T-cell (primary cell): ENCODE results near the gene STXBP5. TPM values are rescaled to one million over a fixed set of nuclear protein-coding genes. Genes with fewer than 3 reads are reported as not detected.

Source experiments
- ATAC-seq, 4 experiments: fragments of 200-7000 bp in 3 of 4; fragments of 150-1000 bp in 1 of 4; cut with Tn5 transposase; replicated peaks in 1 of 4; 1 replicate in 3 of 4; 2 replicates in 1 of 4; pipeline ENCODE4 v1.10.0; 2021; ENCODE audit warnings: moderate library complexity in 3 of 4, mild to moderate bottlenecking in 2 of 4, moderate number of reproducible peaks in 1 of 4
- CTCF ChIA-PET, 2 donors: fragments of 300-600 bp; sonication (Branson Sonifier 250); formaldehyde crosslinking; loops; one replicate each; lab custom pipeline; 2022; ENCODE audit warnings: antibody characterized with exemption in 2 of 2; lab: Charles Lee
- POLR2A ChIA-PET, 2 donors: fragments of 300-600 bp; sonication (Branson Sonifier 250); formaldehyde crosslinking; loops; one replicate each; lab custom pipeline; 2022; ENCODE audit warnings: antibody characterized with exemption in 2 of 2; lab: Charles Lee
- DNase-seq, 35 experiments: peaks; one replicate each; pipeline versions ENCODE4 v3.0.0 to v3.0.0-alpha.2; 2013 to 2023
- H3K27ac ChIP-seq: one replicate; pipeline ENCODE4 v1.5.1; 2013; ENCODE audit warnings: low read length
- H3K27me3 ChIP-seq, 2 experiments: replicated peaks in 1 of 2; 1 replicate in 1 of 2; 2 replicates in 1 of 2; pipeline versions ENCODE4 v1.6.1 to v1.7.0; 2013; ENCODE audit warnings: low read length in 1 of 2, mixed read lengths in 1 of 2; ENCODE audit not compliant: control insufficient read depth in 2 of 2, insufficient read depth in 2 of 2; ENCODE audit errors: extremely low read depth in 1 of 2
- H3K36me3 ChIP-seq, 2 donors: 1 replicate in 1 of 2; 2 replicates in 1 of 2; pipeline versions ENCODE4 v1.6.1 to v1.7.0; 2013; ENCODE audit warnings: low read length in 1 of 2; ENCODE audit not compliant: control insufficient read depth in 2 of 2, insufficient read depth in 1 of 2; ENCODE audit errors: extremely low read depth in 1 of 2
- H3K4me1 ChIP-seq, 2 experiments: 1 replicate in 1 of 2; 2 replicates in 1 of 2; pipeline versions ENCODE4 v1.6.1 to v1.7.0; 2013; ENCODE audit warnings: low read length in 2 of 2, mixed read lengths in 1 of 2; ENCODE audit not compliant: insufficient read depth in 2 of 2, control insufficient read depth in 1 of 2; ENCODE audit errors: extremely low read depth in 1 of 2
- H3K4me3 ChIP-seq, 2 donors: 1 replicate in 1 of 2; 2 replicates in 1 of 2; pipeline versions ENCODE4 v1.5.1 to v1.7.0; 2013; ENCODE audit warnings: mild to moderate bottlenecking in 2 of 2, low read length in 1 of 2, moderate library complexity in 1 of 2; ENCODE audit not compliant: control insufficient read depth in 1 of 2; ENCODE audit errors: extremely low read depth in 1 of 2
- H3K9me3 ChIP-seq: 2 replicates; pipeline ENCODE4 v1.7.0; 2013
- H3K27ac Mint-ChIP-seq, 2 donors: one replicate each; pipeline ENCODE4 v1.8.0; 2020 to 2021; ENCODE audit warnings: mild to moderate bottlenecking in 2 of 2, mixed read lengths in 2 of 2
- H3K27me3 Mint-ChIP-seq, 2 donors: one replicate each; pipeline ENCODE4 v1.8.0; 2021 to 2022; ENCODE audit warnings: mixed read lengths in 2 of 2
- H3K36me3 Mint-ChIP-seq: one replicate; pipeline ENCODE4 v1.8.0; 2021; ENCODE audit warnings: mixed read lengths
- H3K4me1 Mint-ChIP-seq, 3 donors: one replicate each; pipeline ENCODE4 v1.8.0; 2020 to 2022; ENCODE audit warnings: mixed read lengths in 3 of 3, mild to moderate bottlenecking in 1 of 3
- H3K4me3 Mint-ChIP-seq, 3 donors: one replicate each; pipeline ENCODE4 v1.8.0; 2020 to 2022; ENCODE audit warnings: mild to moderate bottlenecking in 3 of 3, mixed read lengths in 3 of 3, moderate library complexity in 3 of 3
- H3K9me3 Mint-ChIP-seq, 3 donors: one replicate each; pipeline ENCODE4 v1.8.0; 2020 to 2022; ENCODE audit warnings: mixed read lengths in 3 of 3
- WGBS: methylation state at CpG from one replicate; pipeline ENCODE4 v1.1.5; 2013; ENCODE audit warnings: missing lambda C conversion rate; ENCODE audit not compliant: insufficient coverage; 5-methylcytosine and 5-hydroxymethylcytosine counted together
- total RNA-seq, 35 experiments: library from RNA in 6 of 35; stranded (reverse) in 6 of 35; fragments of 120-200 nt in 1 of 35; gene quantifications; one replicate each; pipeline versions ENCODE4 v1.2.1 to v1.2.4 and lab custom pipeline; 2013 to 2026

STXBP5 gene
- total RNA-seq, 5 donors from 2014 or later (not counting 1 experiment from before 2014, with no cell fraction given) = 24.1 to 35.4 (median 27.8) TPM

- POLR2A ChIA-PET = no interaction called here
- Mint-ChIP-seq H3K36me3 (no peaks in the 10 kb centered on the region), H3K9me3 (peaks cover 11 to 20% (median 17%) of the 10 kb centered on the region in 3 donors), H3K27me3 (peaks cover 0 to 6% of the 10 kb centered on the region in 2 donors), H3K27ac (no peak overlapping the region), H3K4me1 (no peaks in the 10 kb centered on the region), H3K4me3 (no peak overlapping the region)
- Histone ChIP-seq H3K27me3 (peaks cover 0 to 3% of the 10 kb centered on the region in 2 experiments), H3K27ac (no peak overlapping the region), H3K9me3 (peaks cover 3% of the 10 kb centered on the region), H3K36me3 (no peaks in the 10 kb centered on the region), H3K4me3 (no peak overlapping the region), H3K4me1 (no peaks in the 10 kb centered on the region)
- no peak for ATAC-seq
- no CpG with 5 or more reads among the region's 5 CpGs for WGBS
- no peak for DNase-seq
- CTCF ChIA-PET = interaction anchor here in 1 of 2 donors (0.6 kb wide), 1 partner anchor 564 kb away, joined by 3 read pairs; no protein-coding TSS in a partner anchor
Observed at GRCh38 chr6:147401779-147402178, 197.6 kb downstream of the STXBP5 start.

GRCh38 chr6:147406783-147407182 lies 202.6 kb downstream of the STXBP5 start:
- Mint-ChIP-seq H3K27ac (no peak overlapping the region), H3K4me3 (no peak overlapping the region), H3K27me3 (peaks cover 9 to 13% of the 10 kb centered on the region in 2 donors), H3K36me3 (no peaks in the 10 kb centered on the region), H3K4me1 (no peaks in the 10 kb centered on the region), H3K9me3 (peaks cover 5 to 9% (median 6%) of the 10 kb centered on the region in 3 donors)
- Histone ChIP-seq H3K27me3 (peaks cover 0 to 12% of the 10 kb centered on the region in 2 experiments), H3K4me1 (no peaks in the 10 kb centered on the region), H3K4me3 (no peak overlapping the region), H3K27ac (no peak overlapping the region), H3K9me3 (no peaks in the 10 kb centered on the region), H3K36me3 (no peaks in the 10 kb centered on the region)
- 93% methylated on average over 27 of the region's 27 CpGs for WGBS
- ChIA-PET CTCF (no interaction called here), POLR2A (interaction anchor here in 1 of 2 donors (0.5 kb wide), 1 partner anchor 296 kb away, joined by 7 read pairs; no protein-coding TSS in a partner anchor)
- no peak for DNase-seq
- ATAC-seq = no peak

- ChIA-PET POLR2A (no interaction called here), CTCF (no interaction called here)
- Mint-ChIP-seq H3K27ac (no peak overlapping the region), H3K4me1 (no peaks in the 10 kb centered on the region), H3K27me3 (peaks cover 11 to 14% of the 10 kb centered on the region in 2 donors), H3K9me3 (peaks cover 0 to 6% (median 2%) of the 10 kb centered on the region in 3 donors), H3K4me3 (no peak overlapping the region), H3K36me3 (no peaks in the 10 kb centered on the region)
- no peak overlapping the region for H3K27ac ChIP-seq
- H3K36me3 ChIP-seq = no peaks in the 10 kb centered on the region
- H3K9me3 ChIP-seq = no peaks in the 10 kb centered on the region
- WGBS = 87% methylated on average over 8 of the region's 8 CpGs
- no peaks in the 10 kb centered on the region for H3K4me1 ChIP-seq
- no peak for ATAC-seq
- H3K4me3 ChIP-seq = no peak overlapping the region
- DNase-seq = no peak
- H3K27me3 ChIP-seq = peaks cover 0 to 12% of the 10 kb centered on the region in 2 experiments
Observed at GRCh38 chr6:147407571-147407970, 203.4 kb downstream of the STXBP5 start.

DNA sequence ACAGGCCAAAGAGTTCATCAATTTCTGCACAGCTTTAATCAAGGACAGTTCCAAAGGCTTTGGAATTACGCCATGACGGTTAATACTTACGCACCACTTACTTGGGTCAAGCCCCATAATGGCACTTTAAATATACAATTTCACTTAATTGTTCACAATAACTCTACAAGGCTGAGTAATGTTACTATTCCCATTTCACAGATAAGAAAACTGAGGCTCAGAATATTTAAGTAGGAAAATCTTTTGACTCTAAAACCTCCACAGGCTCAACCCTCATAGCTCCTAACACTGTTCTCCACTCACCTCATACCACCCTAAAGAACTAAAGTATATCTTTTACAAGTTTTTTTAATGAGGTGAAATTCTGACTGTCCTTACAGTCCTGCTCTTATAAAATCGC lies 212.4 kb downstream of the STXBP5 start:
- ATAC-seq (no peak), DNase-seq (no peak)
- H3K4me1 Mint-ChIP-seq = no peaks in the 10 kb centered on the region
- Histone ChIP-seq H3K4me1 (no peaks in the 10 kb centered on the region), H3K9me3 (no peaks in the 10 kb centered on the region), H3K36me3 (no peaks in the 10 kb centered on the region), H3K27me3 (no peaks in the 10 kb centered on the region), H3K4me3 (no peak overlapping the region), H3K27ac (no peak overlapping the region)
- H3K27me3 Mint-ChIP-seq = peaks cover 3 to 8% of the 10 kb centered on the region in 2 donors
- H3K9me3 Mint-ChIP-seq = no peaks in the 10 kb centered on the region
- no peak overlapping the region for H3K4me3 Mint-ChIP-seq
- WGBS = 100% methylated on average over 3 of the region's 4 CpGs
- ChIA-PET CTCF (no interaction called here), POLR2A (no interaction called here)
- H3K36me3 Mint-ChIP-seq = no peaks in the 10 kb centered on the region
- H3K27ac Mint-ChIP-seq = no peak overlapping the region

DNA sequence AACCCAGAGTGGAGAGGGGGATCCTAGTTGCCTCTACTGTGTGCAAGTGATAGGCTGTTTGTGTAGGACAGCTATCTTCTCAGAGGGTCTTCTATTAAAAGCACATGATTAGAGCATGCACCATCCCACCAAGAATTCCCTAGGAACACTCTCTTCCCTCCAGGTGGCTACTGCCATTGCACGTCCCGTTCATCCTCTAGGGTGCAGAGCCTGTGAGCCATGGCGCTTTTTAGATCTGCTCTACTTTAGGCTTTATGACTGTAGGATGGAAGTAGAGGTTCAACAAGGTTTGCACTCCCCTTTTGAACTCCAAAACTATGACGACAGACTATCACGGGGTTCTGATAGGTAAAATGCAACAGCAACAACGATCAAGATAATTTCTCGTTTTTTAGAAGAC lies 213.7 kb downstream of the STXBP5 start:
- H3K27ac ChIP-seq = no peak overlapping the region
- H3K4me1 ChIP-seq = no peaks in the 10 kb centered on the region
- Mint-ChIP-seq H3K27me3 (peaks cover 1 to 8% of the 10 kb centered on the region in 2 donors), H3K9me3 (no peaks in the 10 kb centered on the region), H3K4me3 (no peak overlapping the region), H3K27ac (no peak overlapping the region), H3K4me1 (no peaks in the 10 kb centered on the region), H3K36me3 (no peaks in the 10 kb centered on the region)
- ChIA-PET CTCF (no interaction called here), POLR2A (interaction anchor here in 1 of 2 donors (0.5 kb wide), 1 partner anchor 19 kb away, joined by 5 read pairs; no protein-coding TSS in a partner anchor)
- DNase-seq (no peak), ATAC-seq (no peak)
- no CpG with 5 or more reads among the region's 7 CpGs for WGBS
- H3K4me3 ChIP-seq = no peak overlapping the region
- H3K27me3 ChIP-seq = peaks cover 0 to 3% of the 10 kb centered on the region in 2 experiments
- H3K36me3 ChIP-seq = no peaks in the 10 kb centered on the region
- no peaks in the 10 kb centered on the region for H3K9me3 ChIP-seq

GRCh38 chr6:147418523-147418922 lies 214.3 kb downstream of the STXBP5 start:
- WGBS = 92% methylated on average over 3 of the region's 4 CpGs
- H3K4me1 Mint-ChIP-seq = no peaks in the 10 kb centered on the region

More at GRCh38 chr6:147418523-147418922, 214.3 kb downstream of the STXBP5 start:
- DNase-seq (no peak), ATAC-seq (no peak)
- CTCF ChIA-PET = interaction anchor here in 1 of 2 donors (0.6 kb wide), 1 partner anchor 353 kb away, joined by 5 read pairs; no protein-coding TSS in a partner anchor
- Histone ChIP-seq H3K4me1 (no peaks in the 10 kb centered on the region), H3K36me3 (no peaks in the 10 kb centered on the region), H3K4me3 (no peak overlapping the region), H3K27ac (no peak overlapping the region), H3K9me3 (no peaks in the 10 kb centered on the region), H3K27me3 (peaks cover 0 to 4% of the 10 kb centered on the region in 2 experiments)
- peaks cover 2% of the 10 kb centered on the region in 3 donors for H3K9me3 Mint-ChIP-seq
- H3K27ac Mint-ChIP-seq = no peak overlapping the region
- no peaks in the 10 kb centered on the region for H3K36me3 Mint-ChIP-seq
- POLR2A ChIA-PET = interaction anchor here in 1 of 2 donors (0.7 kb wide), 1 partner anchor 350 kb away, joined by 5 read pairs; no protein-coding TSS in a partner anchor
- H3K4me3 Mint-ChIP-seq = no peak overlapping the region
- peaks cover 3 to 12% of the 10 kb centered on the region in 2 donors for H3K27me3 Mint-ChIP-seq
